ENCODE results near the gene SFXN2. TPM values are rescaled to one million over a fixed set of nuclear protein-coding genes. Genes with fewer than 3 reads are reported as not detected.

SFXN2 gene
- polyA plus RNA-seq, 1 of the 3 experiments (the other 2 are of a cell fraction) = 10.2 TPM

GRCh38 chr10:102679596-102679995 is 34.8 kb upstream of the SFXN2 start:
- Histone ChIP-seq H3K9me3 (no peaks in the 10 kb centered on the region), H4K20me1 (ENCODE audit: insufficient read depth) (no peaks in the 10 kb centered on the region), H3K36me3 (replicated peaks in 1 of 2; ENCODE audit: control insufficient read depth in 1 of 2, insufficient read depth in 2 of 2, low read length in 1 of 2) (peaks cover 4 to 8% of the 10 kb centered on the region in 2 experiments), H3K9ac (no peak overlapping the region), H3K4me3 (ENCODE audit: low read depth in 2 of 2, low read length in 1 of 2) (no peak overlapping the region), H3K9me2 (no peaks in the 10 kb centered on the region), H3K79me2 (ENCODE audit: insufficient read depth) (no peaks in the 10 kb centered on the region), H3K4me1 (ENCODE audit: control insufficient read depth in 1 of 2, insufficient read depth in 2 of 2, low read depth in 1 of 2, low read length in 1 of 2) (peaks cover 20 to 45% of the 10 kb centered on the region in 2 experiments), H3K4me2 (no peak overlapping the region), H3F3A (replicated peaks; ENCODE audit: insufficient read depth) (peaks cover 11% of the 10 kb centered on the region), H3K27ac (ENCODE audit: low read depth in 2 of 2, low read length in 1 of 2) (no peak overlapping the region), H2AFZ (ENCODE audit: low read depth) (no peak overlapping the region), H3K27me3 (ENCODE audit: insufficient read depth) (no peaks in the 10 kb centered on the region)
- POLR2A ChIA-PET = no interaction called here
- CTCF ChIA-PET = interaction anchor here (0.9 to 12.9 kb wide), 13 partner anchors 9 to 286 kb away, joined by 3 to 123 read pairs (median 5); partner anchors contain the start of genes ARL3, CYP17A1, SFXN2 and TRIM8
- TF ChIP-seq USF2 (IDR thresholded peaks at IDR 0.05; ENCODE audit: borderline replicate concordance, low read depth, low read length) = no peak
- TF ChIP-seq POLR2AphosphoS5 (IDR thresholded peaks at IDR 0.05; ENCODE audit: low read depth, low read length) = no peak
- TF ChIP-seq, protein P1, sequence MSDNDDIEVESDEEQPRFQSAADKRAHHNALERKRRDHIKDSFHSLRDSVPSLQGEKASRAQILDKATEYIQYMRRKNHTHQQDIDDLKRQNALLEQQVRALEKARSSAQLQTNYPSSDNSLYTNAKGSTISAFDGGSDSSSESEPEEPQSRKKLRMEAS (IDR thresholded peaks at IDR 0.05; ENCODE audit: low read depth) = no peak
- no peak for TF ChIP-seq TEAD4 (IDR thresholded peaks at IDR 0.05; ENCODE audit: borderline replicate concordance, insufficient read depth)
- TF ChIP-seq NFIC (IDR thresholded peaks at IDR 0.05; ENCODE audit: borderline replicate concordance) = no peak
- no peak for TF ChIP-seq FOXM1 (IDR thresholded peaks at IDR 0.05; ENCODE audit: low read depth)
- TF ChIP-seq, protein P2, sequence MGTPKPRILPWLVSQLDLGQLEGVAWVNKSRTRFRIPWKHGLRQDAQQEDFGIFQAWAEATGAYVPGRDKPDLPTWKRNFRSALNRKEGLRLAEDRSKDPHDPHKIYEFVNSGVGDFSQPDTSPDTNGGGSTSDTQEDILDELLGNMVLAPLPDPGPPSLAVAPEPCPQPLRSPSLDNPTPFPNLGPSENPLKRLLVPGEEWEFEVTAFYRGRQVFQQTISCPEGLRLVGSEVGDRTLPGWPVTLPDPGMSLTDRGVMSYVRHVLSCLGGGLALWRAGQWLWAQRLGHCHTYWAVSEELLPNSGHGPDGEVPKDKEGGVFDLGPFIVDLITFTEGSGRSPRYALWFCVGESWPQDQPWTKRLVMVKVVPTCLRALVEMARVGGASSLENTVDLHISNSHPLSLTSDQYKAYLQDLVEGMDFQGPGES (IDR thresholded peaks at IDR 0.05; ENCODE audit: low read depth, low read length) = no peak
- no peak for TF ChIP-seq MEF2A (IDR thresholded peaks at IDR 0.05; ENCODE audit: borderline replicate concordance, low read depth)
- no peak for TF ChIP-seq ELF1 (IDR thresholded peaks at IDR 0.05)
- no peak for TF ChIP-seq REST (IDR thresholded peaks at IDR 0.05; ENCODE audit: low read depth, low read length)
- no peak for DNase-seq
- 100% methylated on average over 4 of the region's 4 CpGs for WGBS (ENCODE audit: low lambda C conversion rate)

- no peaks in the 10 kb centered on the region for H3K9me3 ChIP-seq
- H3K9me2 ChIP-seq = no peaks in the 10 kb centered on the region
- peaks cover 6% of the 10 kb centered on the region for H3F3A ChIP-seq (replicated peaks; ENCODE audit: insufficient read depth)
- H3K27ac ChIP-seq (ENCODE audit: low read depth in 2 of 2, low read length in 1 of 2) = no peak overlapping the region
- 86% methylated on average over 4 of the region's 5 CpGs for WGBS (ENCODE audit: low lambda C conversion rate)
- no peak overlapping the region for H3K4me3 ChIP-seq (ENCODE audit: low read depth in 2 of 2, low read length in 1 of 2)
- no peak overlapping the region for H2AFZ ChIP-seq (ENCODE audit: low read depth)
- no peaks in the 10 kb centered on the region for H3K27me3 ChIP-seq (ENCODE audit: insufficient read depth)
- H3K4me2 ChIP-seq = no peak overlapping the region
- no peak for DNase-seq
- no peaks in the 10 kb centered on the region for H3K79me2 ChIP-seq (ENCODE audit: insufficient read depth)
- no peaks in the 10 kb centered on the region for H4K20me1 ChIP-seq (ENCODE audit: insufficient read depth)
- peaks cover 8 to 24% of the 10 kb centered on the region in 2 experiments for H3K4me1 ChIP-seq (ENCODE audit: control insufficient read depth in 1 of 2, insufficient read depth in 2 of 2, low read depth in 1 of 2, low read length in 1 of 2)
- CTCF ChIA-PET = no interaction called here
- no peak overlapping the region for H3K9ac ChIP-seq
- POLR2A ChIA-PET = no interaction called here
- H3K36me3 ChIP-seq (replicated peaks in 1 of 2; ENCODE audit: control insufficient read depth in 1 of 2, insufficient read depth in 2 of 2, low read length in 1 of 2) = peaks cover 10 to 18% of the 10 kb centered on the region in 2 experiments
- TF ChIP-seq RFX5 (IDR thresholded peaks at IDR 0.05; ENCODE audit: low read length) (no peak), REST (IDR thresholded peaks at IDR 0.05; ENCODE audit: low read depth, low read length) (no peak), USF2 (IDR thresholded peaks at IDR 0.05; ENCODE audit: borderline replicate concordance, low read depth, low read length) (no peak), SIN3A (IDR thresholded peaks at IDR 0.05; ENCODE audit: borderline replicate concordance, low read depth, low read length) (no peak), USF1 (IDR thresholded peaks at IDR 0.05; ENCODE audit: borderline replicate concordance, low read depth) (no peak)
- TF ChIP-seq, protein P2 (IDR thresholded peaks at IDR 0.05; ENCODE audit: low read depth, low read length) = no peak
Observed at GRCh38 chr10:102681696-102682095, 32.7 kb upstream of the SFXN2 start.
